Measurements from ENCODE around the gene AHCYL2. TPM values are rescaled to one million over a fixed set of nuclear protein-coding genes. Genes with fewer than 3 reads are reported as not detected.
A peak's percentile ranks its signal among the peaks of the same experiment; 100 is the strongest.

The AHCYL2 gene
- total RNA-seq: 100 to 1,000 TPM; 262 to 397 TPM

DNA sequence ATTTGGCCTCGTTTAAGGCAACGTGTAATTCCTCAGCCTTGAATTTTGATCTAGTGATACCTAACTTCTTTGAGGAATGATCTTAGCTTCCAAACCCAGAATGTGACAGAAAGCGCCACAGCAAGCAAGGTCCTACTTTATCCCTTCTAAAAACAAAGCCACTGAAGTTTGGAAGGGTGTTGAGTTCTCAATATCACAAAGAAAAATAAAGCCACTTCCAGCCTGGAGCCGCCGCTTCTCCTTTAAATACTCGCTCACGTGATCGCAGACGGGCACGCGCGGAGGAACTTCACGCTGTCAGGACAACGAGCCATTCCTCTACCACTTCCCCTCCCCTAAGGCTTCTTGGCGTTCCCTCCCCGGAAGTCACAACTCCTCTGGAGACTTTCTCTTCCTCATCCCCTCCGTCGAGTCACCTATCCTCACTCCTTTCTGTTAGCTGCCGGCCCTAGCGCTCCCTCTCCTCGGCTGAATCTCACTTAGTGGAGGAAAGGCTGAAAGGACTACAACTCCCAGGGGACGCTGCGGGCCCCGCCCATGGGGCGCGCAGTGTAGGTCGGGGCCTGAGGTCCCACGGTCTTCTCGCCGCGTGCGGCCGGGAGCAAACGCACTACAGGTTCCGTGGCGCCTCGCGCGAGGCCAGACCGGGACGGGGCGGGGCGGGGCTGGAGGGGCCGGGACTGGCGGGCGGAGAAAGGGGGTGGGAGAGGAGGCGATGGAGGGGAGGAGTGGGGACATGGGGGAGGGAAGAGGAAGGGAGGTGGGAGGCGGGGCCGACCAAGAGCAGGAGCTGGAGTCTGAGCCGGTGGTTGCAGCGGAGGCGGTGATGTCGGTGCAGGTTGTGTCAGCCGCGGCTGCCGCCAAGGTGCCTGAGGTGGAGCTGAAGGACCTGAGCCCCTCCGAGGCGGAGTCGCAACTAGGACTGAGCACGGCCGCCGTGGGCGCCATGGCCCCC lies at the start of gene AHCYL2:
AHCYL2 (plus strand) TSS at position 780 of the 955 bp plus-strand sequence.
- H3K4me1 ChIP-seq: no peaks in the 10 kb centered on the region
- intact Hi-C loops (cut with DNase I): loop anchor here (5.0 kb wide), 1 partner anchor 48 kb away; no protein-coding TSS in a partner anchor
- TF ChIP-seq, protein P1, sequence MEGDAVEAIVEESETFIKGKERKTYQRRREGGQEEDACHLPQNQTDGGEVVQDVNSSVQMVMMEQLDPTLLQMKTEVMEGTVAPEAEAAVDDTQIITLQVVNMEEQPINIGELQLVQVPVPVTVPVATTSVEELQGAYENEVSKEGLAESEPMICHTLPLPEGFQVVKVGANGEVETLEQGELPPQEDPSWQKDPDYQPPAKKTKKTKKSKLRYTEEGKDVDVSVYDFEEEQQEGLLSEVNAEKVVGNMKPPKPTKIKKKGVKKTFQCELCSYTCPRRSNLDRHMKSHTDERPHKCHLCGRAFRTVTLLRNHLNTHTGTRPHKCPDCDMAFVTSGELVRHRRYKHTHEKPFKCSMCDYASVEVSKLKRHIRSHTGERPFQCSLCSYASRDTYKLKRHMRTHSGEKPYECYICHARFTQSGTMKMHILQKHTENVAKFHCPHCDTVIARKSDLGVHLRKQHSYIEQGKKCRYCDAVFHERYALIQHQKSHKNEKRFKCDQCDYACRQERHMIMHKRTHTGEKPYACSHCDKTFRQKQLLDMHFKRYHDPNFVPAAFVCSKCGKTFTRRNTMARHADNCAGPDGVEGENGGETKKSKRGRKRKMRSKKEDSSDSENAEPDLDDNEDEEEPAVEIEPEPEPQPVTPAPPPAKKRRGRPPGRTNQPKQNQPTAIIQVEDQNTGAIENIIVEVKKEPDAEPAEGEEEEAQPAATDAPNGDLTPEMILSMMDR (IDR thresholded peaks at IDR 0.05): no peak

GRCh38 chr7:129176916-129177710 lies 47.7 kb upstream of the AHCYL2 start:
- no peak overlapping the region for H3K4me3 ChIP-seq
- TF ChIP-seq, protein P1 (IDR thresholded peaks at IDR 0.05): no peak
- no peak for DNase-seq
- intact Hi-C loops (cut with DNase I): no loop called here
- no peak overlapping the region for H3K27ac ChIP-seq
- no peaks in the 10 kb centered on the region for H3K36me3 ChIP-seq
- H3K4me1 ChIP-seq: no peaks in the 10 kb centered on the region
- no peak overlapping the region for H3K9ac ChIP-seq (ENCODE audit: low read depth in 2 of 2, low read length in 2 of 2)
- no peaks in the 10 kb centered on the region for H3K27me3 ChIP-seq
- no peaks in the 10 kb centered on the region for H3K9me3 ChIP-seq

More for the DNA sequence above, at the start of gene AHCYL2:
- Histone ChIP-seq H3K4me3 (peak within 1 kb of the TSS; percentile 82), H3K27me3 (no peaks in the 10 kb centered on the region), H3K27ac (peak within 1 kb of the TSS; percentile 92), H3K36me3 (no peaks in the 10 kb centered on the region), H3K9ac (ENCODE audit: low read depth in 2 of 2, low read length in 2 of 2) (peak within 1 kb of the TSS; percentile 70 to 85), H3K9me3 (no peaks in the 10 kb centered on the region)
- peak; percentile 98 for DNase-seq

DNA sequence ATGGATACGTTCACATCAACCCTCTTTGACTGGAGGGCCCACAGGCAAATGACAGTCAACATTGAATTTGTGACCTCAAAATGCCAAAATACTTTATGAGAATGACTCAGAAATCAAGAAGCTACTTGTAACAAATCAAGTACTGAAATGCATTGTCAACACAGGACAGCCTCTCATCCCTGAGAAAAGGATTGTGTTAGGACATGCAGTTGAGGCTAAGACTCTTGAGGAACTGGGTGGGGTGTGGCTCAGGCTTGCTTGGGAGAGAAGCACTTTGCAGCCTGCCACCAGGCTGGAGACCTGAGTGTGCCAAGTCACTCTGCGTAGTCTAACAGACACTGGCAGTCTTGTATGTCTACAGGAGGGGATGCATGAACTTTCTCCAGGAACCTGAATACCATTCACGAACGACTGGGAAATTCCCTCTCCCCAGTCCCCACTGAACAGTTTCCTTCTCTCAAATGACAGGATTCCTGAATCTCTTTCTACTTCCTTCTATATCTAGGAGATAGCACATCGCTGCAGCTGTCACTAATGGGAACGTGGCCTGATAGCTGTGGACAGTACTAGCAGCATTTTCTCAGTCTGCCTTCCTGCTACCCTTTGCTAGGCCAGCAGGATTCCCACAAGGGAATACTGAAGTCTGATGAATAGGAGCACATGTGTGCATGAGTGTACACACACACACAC lies 39.7 kb upstream of the AHCYL2 start:
- H3K4me3 ChIP-seq: no peak overlapping the region
- no peaks in the 10 kb centered on the region for H3K9me3 ChIP-seq
- no peak overlapping the region for H3K9ac ChIP-seq (ENCODE audit: low read depth in 2 of 2, low read length in 2 of 2)
- no peak overlapping the region for H3K27ac ChIP-seq
- intact Hi-C loops (cut with DNase I): no loop called here
- no peak for DNase-seq
- peaks cover 12% of the 10 kb centered on the region for H3K27me3 ChIP-seq
- H3K4me1 ChIP-seq: no peaks in the 10 kb centered on the region
- H3K36me3 ChIP-seq: no peaks in the 10 kb centered on the region
- TF ChIP-seq, protein P1 (IDR thresholded peaks at IDR 0.05): no peak

GRCh38 chr7:129186749-129187260 lies 38.0 kb upstream of the AHCYL2 start:
- peaks cover 15% of the 10 kb centered on the region for H3K27me3 ChIP-seq
- no peaks in the 10 kb centered on the region for H3K36me3 ChIP-seq
- H3K9ac ChIP-seq (ENCODE audit: low read depth in 2 of 2, low read length in 2 of 2): no peak overlapping the region
- TF ChIP-seq, protein P1 (IDR thresholded peaks at IDR 0.05): no peak
- no peak for DNase-seq
- no peak overlapping the region for H3K27ac ChIP-seq
- no peaks in the 10 kb centered on the region for H3K9me3 ChIP-seq
- intact Hi-C loops (cut with DNase I): no loop called here
- no peak overlapping the region for H3K4me3 ChIP-seq
- no peaks in the 10 kb centered on the region for H3K4me1 ChIP-seq

All from colonic mucosa (tissue), 4 donors.